GM12892 (cell line): ENCODE measurements around the gene PAN3.

Experiments used
- POLR2AphosphoS5 ChIP-seq: IDR thresholded peaks from 2 replicates; pipeline ENCODE4 v1.6.1; 2011; ENCODE audit warnings: low read depth, low read length, control low read depth
- TAF1 ChIP-seq: IDR thresholded peaks from 2 replicates; pipeline ENCODE4 v1.6.1; 2011; ENCODE audit warnings: low read depth, mild to moderate bottlenecking, control low read depth, low read length, borderline replicate concordance

- TF ChIP-seq POLR2AphosphoS5, result no peak
- no peak for TF ChIP-seq TAF1
Measured at GRCh38 chr13:28239374-28239773, 101.0 kb downstream of the PAN3 start.
